Measurements from ENCODE around the gene HDAC9. TPM values are rescaled to one million over a fixed set of nuclear protein-coding genes. Genes with fewer than 3 reads are reported as not detected.

The HDAC9 gene
- polyA plus RNA-seq, 1 of the 3 experiments (the other 2 are of a cell fraction), result 11.6 TPM

- Histone ChIP-seq H3K9me2 (no peaks in the 10 kb centered on the region), H3K36me3 (replicated peaks in 1 of 2; ENCODE audit: control insufficient read depth in 1 of 2, insufficient read depth in 2 of 2, low read length in 1 of 2) (peaks cover 9 to 11% of the 10 kb centered on the region in 2 experiments), H2AFZ (ENCODE audit: low read depth) (peak overlapping the region; percentile 48), H3K9me3 (no peaks in the 10 kb centered on the region), H3K4me1 (ENCODE audit: control insufficient read depth in 1 of 2, insufficient read depth in 2 of 2, low read depth in 1 of 2, low read length in 1 of 2) (peaks cover 43 to 47% of the 10 kb centered on the region in 2 experiments; a peak in 3 of 4 replicates), H3K79me2 (ENCODE audit: insufficient read depth) (peaks cover 86% of the 10 kb centered on the region), H3K4me3 (ENCODE audit: low read depth in 2 of 2, low read length in 1 of 2) (peak overlapping the region; percentile 37 to 52; a peak in 2 of 4 replicates), H3F3A (replicated peaks; ENCODE audit: insufficient read depth) (peaks cover 26% of the 10 kb centered on the region), H3K4me2 (peak overlapping the region; percentile 74), H4K20me1 (ENCODE audit: insufficient read depth) (no peaks in the 10 kb centered on the region), H3K27me3 (ENCODE audit: insufficient read depth) (no peaks in the 10 kb centered on the region), H3K27ac (ENCODE audit: low read depth in 2 of 2, low read length in 1 of 2) (peak overlapping the region; percentile 90 to 99), H3K9ac (peak overlapping the region; percentile 60)
- no peak for DNase-seq
- ChIA-PET CTCF (interaction anchor here (1.4 to 1.7 kb wide), 2 partner anchors 25 to 69 kb away, joined by 5 read pairs; partner anchors contain the start of gene HDAC9), POLR2A (no interaction called here)
- TF ChIP-seq FOXJ3 (CRISPR knock-in tag; IDR thresholded peaks at IDR 0.05) (no peak), TEAD4 (IDR thresholded peaks at IDR 0.05; ENCODE audit: borderline replicate concordance, insufficient read depth) (0 out of 2 replicates have a peak, but pooled peaks have one; percentile 4), PBX3 (IDR thresholded peaks at IDR 0.05) (no peak), GATA2 (CRISPR knock-in tag; IDR thresholded peaks at IDR 0.05) (no peak), EP300 (IDR thresholded peaks at IDR 0.05; ENCODE audit: borderline replicate concordance in 1 of 2, low read depth in 1 of 2, low read length in 1 of 2) (peak in 1 of 2 experiments; percentile 5; a peak in 1 of 4 replicates), RAD21 (IDR thresholded peaks at IDR 0.05; ENCODE audit: low read length) (no peak), NRF1 (IDR thresholded peaks at IDR 0.05; ENCODE audit: low read depth, low read length) (no peak), MXI1 (IDR thresholded peaks at IDR 0.05; ENCODE audit: low read depth, low read length) (no peak), NFIC (IDR thresholded peaks at IDR 0.05; ENCODE audit: borderline replicate concordance) (no peak), RCOR1 (IDR thresholded peaks at IDR 0.05; ENCODE audit: low read length) (no peak; the same call in 1 of the 2 replicates)
- 16% methylated on average over 3 of the region's 3 CpGs for WGBS (ENCODE audit: low lambda C conversion rate)
Observed at GRCh38 chr7:18521236-18521589, 25.7 kb downstream of the HDAC9 start.

GRCh38 chr7:18521945-18522566 lies 26.5 kb downstream of the HDAC9 start:
- H3K36me3 ChIP-seq (replicated peaks in 1 of 2; ENCODE audit: control insufficient read depth in 1 of 2, insufficient read depth in 2 of 2, low read length in 1 of 2), result peaks cover 9 to 11% of the 10 kb centered on the region in 2 experiments
- no peaks in the 10 kb centered on the region for H3K9me3 ChIP-seq
- no peaks in the 10 kb centered on the region for H3K9me2 ChIP-seq
- DNase-seq, result no peak
- H2AFZ ChIP-seq (ENCODE audit: low read depth), result 0 out of 2 replicates have a peak overlapping the region, but pooled peaks have one; percentile 0
- peaks cover 43 to 52% of the 10 kb centered on the region in 2 experiments; a peak in 3 of 4 replicates for H3K4me1 ChIP-seq (ENCODE audit: control insufficient read depth in 1 of 2, insufficient read depth in 2 of 2, low read depth in 1 of 2, low read length in 1 of 2)
- peaks cover 86% of the 10 kb centered on the region for H3K79me2 ChIP-seq (ENCODE audit: insufficient read depth)
- H3K27ac ChIP-seq (ENCODE audit: low read depth in 2 of 2, low read length in 1 of 2), result peak overlapping the region; percentile 90 to 99
- H3K4me2 ChIP-seq, result peak overlapping the region; percentile 74
- H3K27me3 ChIP-seq (ENCODE audit: insufficient read depth), result no peaks in the 10 kb centered on the region
- POLR2A ChIA-PET, result no interaction called here
- H3K9ac ChIP-seq, result peak overlapping the region; percentile 60; the same call in 1 of the 2 replicates
- no peak overlapping the region for H3K4me3 ChIP-seq (ENCODE audit: low read depth in 2 of 2, low read length in 1 of 2)
- 72% methylated on average over 5 of the region's 5 CpGs for WGBS (ENCODE audit: low lambda C conversion rate)
- H4K20me1 ChIP-seq (ENCODE audit: insufficient read depth), result no peaks in the 10 kb centered on the region
- CTCF ChIA-PET, result interaction anchor here (0.5 to 1.8 kb wide), 5 partner anchors 16 to 600 kb away, joined by 3 to 7 read pairs (median 3); no protein-coding TSS in a partner anchor
- TF ChIP-seq ZBTB33 (IDR thresholded peaks at IDR 0.05; ENCODE audit: borderline replicate concordance, low read depth) (no peak), PBX3 (IDR thresholded peaks at IDR 0.05) (peak; percentile 22; the same call in 1 of the 2 replicates)
- H3F3A ChIP-seq (replicated peaks; ENCODE audit: insufficient read depth), result peaks cover 26% of the 10 kb centered on the region

Data from SK-N-SH (cell line).